GM19455 (cell line): Measurements from ENCODE around the gene FAM193A.
"Not testable (repeated sequence)": the region's sequence is repeated elsewhere in the genome, so short reads cannot be mapped to it uniquely, and the experiment has no call there.

Experiments used
- ATAC-seq: cut with Tn5 transposase; IDR thresholded peaks from one replicate; pipeline ENCODE4 v1.9.1; 2021; ENCODE audit not compliant: unreplicated experiment

FAM193A gene

GRCh38 chr4:2536193-2537010 lies at the start of gene FAM193A:
FAM193A (plus strand) TSS chr4:2536647; CDS start chr4:2536916, 269 bp downstream.
- ATAC-seq: peak; percentile 86

GRCh38 chr4:2486981-2487380 lies 49.5 kb upstream of the FAM193A start:
- ATAC-seq: no peak

GRCh38 chr4:2487632-2488031 lies 48.8 kb upstream of the FAM193A start:
- ATAC-seq: peak; percentile 54

- ATAC-seq: no peak
Observed at GRCh38 chr4:2489081-2489805, 47.2 kb upstream of the FAM193A start.

GRCh38 chr4:2489841-2490552 lies 46.5 kb upstream of the FAM193A start:
- no peak for ATAC-seq

GRCh38 chr4:2492970-2493369 lies 43.5 kb upstream of the FAM193A start:
- no peak for ATAC-seq

- no peak for ATAC-seq
Observed at GRCh38 chr4:2494992-2495391, 41.5 kb upstream of the FAM193A start.

- no peak for ATAC-seq
Observed at GRCh38 chr4:2497324-2497723, 39.1 kb upstream of the FAM193A start.

GRCh38 chr4:2497931-2498330 lies 38.5 kb upstream of the FAM193A start:
- peak; percentile 86 for ATAC-seq

- no peak for ATAC-seq
Observed at GRCh38 chr4:2500547-2500946, 35.9 kb upstream of the FAM193A start.

GRCh38 chr4:2501034-2501594 lies 35.3 kb upstream of the FAM193A start:
- ATAC-seq: no peak

- ATAC-seq: no peak
Observed at GRCh38 chr4:2503809-2504208, 32.6 kb upstream of the FAM193A start.

GRCh38 chr4:2507259-2507658 lies 29.2 kb upstream of the FAM193A start:
- ATAC-seq: no peak

- no peak for ATAC-seq
Observed at GRCh38 chr4:2507855-2508254, 28.6 kb upstream of the FAM193A start.

- ATAC-seq: no peak
Observed at GRCh38 chr4:2510351-2511259, 25.8 kb upstream of the FAM193A start.

- ATAC-seq: no peak
Observed at GRCh38 chr4:2511645-2512131, 24.8 kb upstream of the FAM193A start.

- ATAC-seq: no peak
Observed at GRCh38 chr4:2512396-2513135, 23.9 kb upstream of the FAM193A start.

GRCh38 chr4:2514193-2514592 lies 22.3 kb upstream of the FAM193A start:
- ATAC-seq: not testable (repeated sequence)

GRCh38 chr4:2514944-2515343 lies 21.5 kb upstream of the FAM193A start:
- ATAC-seq: not testable (repeated sequence)
